WTC11 (cell line): Measurements from ENCODE around the gene EPDR1. TPM values are rescaled to one million over a fixed set of nuclear protein-coding genes. Genes with fewer than 3 reads are reported as not detected.
"Not testable (repeated sequence)": the region's sequence is repeated elsewhere in the genome, so short reads cannot be mapped to it uniquely, and the experiment has no call there.

ENCODE experiments used
- ATAC-seq: fragments of 200-7000 bp; cut with Tn5 transposase; 2 replicates; pipeline ENCODE4 v1.10.0; 2021; ENCODE audit warnings: mild to moderate bottlenecking, moderate library complexity
- CTCF ChIA-PET: fragments of 300-600 bp; sonication (Branson Sonifier 250); formaldehyde crosslinking; loops from one replicate; lab custom pipeline; 2021; ENCODE audit warnings: antibody characterized with exemption; lab: Charles Lee
- POLR2A ChIA-PET: fragments of 350-600 bp; sonication (Branson Sonifier 250); formaldehyde crosslinking; loops from one replicate; lab custom pipeline; 2021; ENCODE audit warnings: antibody characterized with exemption; lab: Charles Lee
- DNase-seq: peaks from one replicate; pipeline ENCODE4 v3.0.0; 2021; ENCODE audit warnings: low spot score
- H3K27ac Mint-ChIP-seq: 2 replicates; pipeline ENCODE4 v1.8.0; 2021; ENCODE audit warnings: mixed read lengths
- H3K27me3 Mint-ChIP-seq: 2 replicates; pipeline ENCODE4 v1.8.0; 2021; ENCODE audit warnings: low read depth, mild to moderate bottlenecking, moderate library complexity, mixed read lengths
- H3K36me3 Mint-ChIP-seq: 2 replicates; pipeline ENCODE4 v1.8.0; 2021; ENCODE audit warnings: mixed read lengths
- H3K4me1 Mint-ChIP-seq: 2 replicates; pipeline ENCODE4 v1.8.0; 2022; ENCODE audit warnings: mixed read lengths
- H3K4me3 Mint-ChIP-seq: 2 replicates; pipeline ENCODE4 v1.8.0; 2021; ENCODE audit warnings: mild to moderate bottlenecking, moderate library complexity, mixed read lengths
- H3K9me3 Mint-ChIP-seq: 2 replicates; pipeline ENCODE4 v1.8.0; 2021; ENCODE audit warnings: mixed read lengths
- ATF1 ChIP-seq: sonication (generic); formaldehyde crosslinking; IDR thresholded peaks from 2 replicates; pipeline ENCODE4 v1.8.1; 2023; ENCODE audit warnings: mild to moderate bottlenecking, moderate library complexity, missing genetic modification reagents
- CREM ChIP-seq: sonication (generic); formaldehyde crosslinking; IDR thresholded peaks from 2 replicates; pipeline ENCODE4 v1.8.1; 2022; ENCODE audit warnings: mild to moderate bottlenecking, missing genetic modification reagents, moderate library complexity
- ELF4 ChIP-seq: sonication (generic); formaldehyde crosslinking; IDR thresholded peaks from 2 replicates; pipeline ENCODE4 v1.8.1; 2022; ENCODE audit warnings: low read depth, mild to moderate bottlenecking, moderate library complexity, missing genetic modification reagents
- ETV6 ChIP-seq: sonication (generic); formaldehyde crosslinking; IDR thresholded peaks from 2 replicates; pipeline ENCODE4 v1.8.1; 2022; ENCODE audit warnings: mild to moderate bottlenecking, missing genetic modification reagents
- FOXP1 ChIP-seq: sonication (generic); formaldehyde crosslinking; IDR thresholded peaks from 2 replicates; pipeline ENCODE4 v1.8.0; 2022; ENCODE audit warnings: missing genetic modification reagents, mild to moderate bottlenecking, moderate library complexity, borderline replicate concordance
- GABPB1 ChIP-seq: sonication (generic); formaldehyde crosslinking; IDR thresholded peaks from 2 replicates; pipeline ENCODE4 v1.8.1; 2023; ENCODE audit warnings: mild to moderate bottlenecking, missing genetic modification reagents
- GTF2I ChIP-seq: fragments of 250-450 bp; sonication (Bioruptor Pico); conservative IDR thresholded peaks from 2 replicates; pipeline ENCODE4 v1.4.0; 2021; ENCODE audit warnings: mild to moderate bottlenecking
- HMGA2 ChIP-seq: fragments of 250-450 bp; sonication (Bioruptor Pico); IDR thresholded peaks from 2 replicates; pipeline ENCODE4 v1.4.0; 2021; ENCODE audit warnings: mild to moderate bottlenecking, moderate library complexity
- JAZF1 ChIP-seq: fragments of 250-450 bp; sonication (Bioruptor Pico); IDR thresholded peaks from 2 replicates; pipeline ENCODE4 v1.9.0; 2021; ENCODE audit warnings: moderate library complexity, mild to moderate bottlenecking, inconsistent platforms
- NR1H2 ChIP-seq: sonication (generic); formaldehyde crosslinking; IDR thresholded peaks from 2 replicates; pipeline ENCODE4 v1.9.0; 2021; ENCODE audit warnings: mild to moderate bottlenecking, moderate library complexity, missing genetic modification reagents
- OVOL2 ChIP-seq: fragments of 250-450 bp; sonication (Bioruptor Pico); IDR thresholded peaks from 2 replicates; pipeline ENCODE4 v1.9.0; 2021; ENCODE audit warnings: mild to moderate bottlenecking, borderline replicate concordance
- RELA ChIP-seq: sonication (generic); formaldehyde crosslinking; IDR thresholded peaks from 2 replicates; pipeline ENCODE4 v1.8.1; 2022; ENCODE audit warnings: missing genetic modification reagents, mild to moderate bottlenecking, borderline replicate concordance
- ZNF138 ChIP-seq: sonication (generic); formaldehyde crosslinking; conservative IDR thresholded peaks from 2 replicates; pipeline ENCODE4 v1.8.1; 2022; ENCODE audit warnings: mild to moderate bottlenecking, moderate library complexity, missing genetic modification reagents
- ZNF263 ChIP-seq: sonication (generic); formaldehyde crosslinking; IDR thresholded peaks from 2 replicates; pipeline ENCODE4 v1.8.1; 2022; ENCODE audit warnings: low read depth, mild to moderate bottlenecking, moderate library complexity, missing genetic modification reagents
- ZNF317 ChIP-seq: sonication (generic); formaldehyde crosslinking; IDR thresholded peaks from 2 replicates; pipeline ENCODE4 v1.8.1; 2023; ENCODE audit warnings: low read depth, mild to moderate bottlenecking, moderate library complexity, missing genetic modification reagents, borderline replicate concordance
- ZNF416 ChIP-seq: fragments of 250-450 bp; sonication (Bioruptor Pico); IDR thresholded peaks from 2 replicates; pipeline ENCODE4 v1.9.0; 2021; ENCODE audit warnings: mild to moderate bottlenecking, inconsistent platforms
- total RNA-seq: library from RNA; stranded (reverse); gene quantifications from 3 replicates; pipeline ENCODE4 v1.2.3, GENCODE V29; 2021
- TF ChIP-seq, protein P1 (sequence below): sonication (generic); formaldehyde crosslinking; conservative IDR thresholded peaks from 2 replicates; pipeline ENCODE4 v1.8.1; 2022; ENCODE audit warnings: mild to moderate bottlenecking, missing genetic modification reagents
- TF ChIP-seq, protein P2 (sequence below): sonication (generic); formaldehyde crosslinking; IDR thresholded peaks from 2 replicates; pipeline ENCODE4 v1.8.0; 2023; ENCODE audit warnings: missing genetic modification reagents, mild to moderate bottlenecking, borderline replicate concordance
- TF ChIP-seq, protein P3 (sequence below): sonication (generic); formaldehyde crosslinking; IDR thresholded peaks from 2 replicates; pipeline ENCODE4 v1.8.1; 2023; ENCODE audit warnings: mild to moderate bottlenecking, missing genetic modification reagents, borderline replicate concordance
- TF ChIP-seq, protein P4 (sequence below): sonication (generic); formaldehyde crosslinking; IDR thresholded peaks from 2 replicates; pipeline ENCODE4 v1.8.0; 2022; ENCODE audit warnings: mild to moderate bottlenecking, missing genetic modification reagents
- TF ChIP-seq, protein P5 (sequence below): fragments of 250-450 bp; sonication (Bioruptor Pico); IDR thresholded peaks from 2 replicates; pipeline ENCODE4 v2.1.2; 2022; ENCODE audit warnings: mild to moderate bottlenecking, moderate library complexity

The EPDR1 gene
- total RNA-seq, 1 experiment from 2014 or later, result 7.4 TPM

DNA sequence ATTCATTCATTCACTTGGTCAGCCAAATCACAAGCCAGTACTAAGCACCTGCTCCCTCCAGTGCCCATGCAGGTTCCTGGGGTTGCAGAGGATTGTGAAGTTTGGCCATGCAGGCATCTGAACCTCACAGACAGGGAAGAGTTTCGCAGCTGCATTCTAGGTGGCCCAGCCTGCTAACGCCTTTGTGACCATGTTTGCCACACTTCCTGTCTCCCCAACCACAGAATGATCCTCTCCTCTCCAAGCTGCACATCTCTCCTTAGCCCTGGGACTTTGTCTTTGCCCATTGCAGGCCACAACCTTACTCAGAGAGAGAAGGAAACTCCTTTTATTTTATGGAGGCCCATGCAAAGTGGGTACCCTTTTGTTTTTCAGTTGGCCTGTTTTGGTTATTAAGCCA lies 31.8 kb downstream of the EPDR1 start:
- DNase-seq, result no peak
- POLR2A ChIA-PET, result no interaction called here
- Mint-ChIP-seq H3K27ac (no peak overlapping the region), H3K27me3 (no peaks in the 10 kb centered on the region), H3K4me3 (no peak overlapping the region), H3K36me3 (no peaks in the 10 kb centered on the region), H3K4me1 (0 out of 2 replicates have a peak, but pooled peaks cover 8% of the 10 kb centered on the region), H3K9me3 (no peaks in the 10 kb centered on the region)
- CTCF ChIA-PET, result no interaction called here
- TF ChIP-seq GABPB1 (no peak), ZNF263 (CRISPR knock-in tag) (no peak), ETV6 (CRISPR knock-in tag) (no peak), GTF2I (CRISPR knock-in tag) (no peak), ATF1 (CRISPR knock-in tag) (no peak), RELA (CRISPR knock-in tag) (no peak), FOXP1 (CRISPR knock-in tag) (no peak), ZNF138 (CRISPR knock-in tag) (no peak), JAZF1 (CRISPR knock-in tag) (no peak)
- TF ChIP-seq, protein P1, sequence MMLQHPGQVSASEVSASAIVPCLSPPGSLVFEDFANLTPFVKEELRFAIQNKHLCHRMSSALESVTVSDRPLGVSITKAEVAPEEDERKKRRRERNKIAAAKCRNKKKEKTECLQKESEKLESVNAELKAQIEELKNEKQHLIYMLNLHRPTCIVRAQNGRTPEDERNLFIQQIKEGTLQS (CRISPR knock-in tag), result no peak
- no peak for ATAC-seq

DNA sequence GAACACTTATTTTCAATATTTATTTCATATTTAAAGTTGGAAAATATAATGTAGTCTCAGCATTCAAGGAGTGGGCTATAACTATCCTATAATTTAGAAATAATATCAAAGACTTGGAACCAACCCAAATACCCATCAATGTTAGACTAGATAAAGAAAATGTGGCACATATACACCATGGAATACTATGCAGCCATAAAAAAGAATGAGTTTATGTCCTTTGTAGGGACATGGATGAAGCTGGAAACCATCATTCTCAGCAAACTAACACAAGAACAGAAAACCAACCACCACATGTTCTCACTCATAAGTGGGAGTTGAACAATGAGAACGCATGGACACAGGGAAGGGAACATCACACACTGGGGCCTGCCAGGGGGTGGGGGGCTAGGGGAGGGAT lies 33.8 kb downstream of the EPDR1 start:
- POLR2A ChIA-PET, H3K27ac Mint-ChIP-seq, H3K4me1 Mint-ChIP-seq, DNase-seq, CTCF ChIA-PET, H3K36me3 Mint-ChIP-seq, H3K4me3 Mint-ChIP-seq, ATAC-seq, H3K9me3 Mint-ChIP-seq, H3K27me3 Mint-ChIP-seq: not testable (repeated sequence)

DNA sequence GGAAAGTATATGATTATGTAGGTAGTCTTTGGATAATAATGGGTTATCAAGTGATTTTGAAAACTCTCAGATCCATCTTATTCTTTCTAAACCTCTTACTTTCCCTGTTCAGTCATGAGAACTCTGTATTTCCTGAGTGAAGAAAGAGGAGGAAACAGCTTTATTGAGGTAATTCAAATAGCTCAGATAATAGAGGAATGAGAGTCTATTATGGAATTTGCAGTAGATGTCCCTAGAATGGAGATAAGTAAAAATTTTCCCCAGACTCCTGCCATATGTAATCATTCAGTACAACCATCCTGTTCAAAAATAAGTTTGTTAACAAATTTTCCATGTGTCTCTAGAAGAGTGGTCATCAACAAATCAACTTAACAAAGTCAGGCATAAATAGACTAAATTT lies 36.4 kb downstream of the EPDR1 start:
- Mint-ChIP-seq H3K4me1 (0 out of 2 replicates have a peak, but pooled peaks cover 3% of the 10 kb centered on the region), H3K9me3 (no peaks in the 10 kb centered on the region), H3K4me3 (no peak overlapping the region), H3K27me3 (no peaks in the 10 kb centered on the region), H3K36me3 (no peaks in the 10 kb centered on the region), H3K27ac (no peak overlapping the region)
- POLR2A ChIA-PET, result no interaction called here
- CTCF ChIA-PET, result interaction anchor here (1.3 kb wide), 1 partner anchor 259 kb away, joined by 3 read pairs; no protein-coding TSS in a partner anchor
- ATAC-seq (no peak), DNase-seq (no peak)
- TF ChIP-seq ZNF138 (CRISPR knock-in tag) (no peak), OVOL2 (no peak), ELF4 (no peak), JAZF1 (CRISPR knock-in tag) (no peak), CREM (CRISPR knock-in tag) (no peak), ZNF416 (CRISPR knock-in tag) (no peak), NR1H2 (CRISPR knock-in tag) (no peak), HMGA2 (no peak), ZNF317 (CRISPR knock-in tag) (no peak)
- TF ChIP-seq, protein P2, sequence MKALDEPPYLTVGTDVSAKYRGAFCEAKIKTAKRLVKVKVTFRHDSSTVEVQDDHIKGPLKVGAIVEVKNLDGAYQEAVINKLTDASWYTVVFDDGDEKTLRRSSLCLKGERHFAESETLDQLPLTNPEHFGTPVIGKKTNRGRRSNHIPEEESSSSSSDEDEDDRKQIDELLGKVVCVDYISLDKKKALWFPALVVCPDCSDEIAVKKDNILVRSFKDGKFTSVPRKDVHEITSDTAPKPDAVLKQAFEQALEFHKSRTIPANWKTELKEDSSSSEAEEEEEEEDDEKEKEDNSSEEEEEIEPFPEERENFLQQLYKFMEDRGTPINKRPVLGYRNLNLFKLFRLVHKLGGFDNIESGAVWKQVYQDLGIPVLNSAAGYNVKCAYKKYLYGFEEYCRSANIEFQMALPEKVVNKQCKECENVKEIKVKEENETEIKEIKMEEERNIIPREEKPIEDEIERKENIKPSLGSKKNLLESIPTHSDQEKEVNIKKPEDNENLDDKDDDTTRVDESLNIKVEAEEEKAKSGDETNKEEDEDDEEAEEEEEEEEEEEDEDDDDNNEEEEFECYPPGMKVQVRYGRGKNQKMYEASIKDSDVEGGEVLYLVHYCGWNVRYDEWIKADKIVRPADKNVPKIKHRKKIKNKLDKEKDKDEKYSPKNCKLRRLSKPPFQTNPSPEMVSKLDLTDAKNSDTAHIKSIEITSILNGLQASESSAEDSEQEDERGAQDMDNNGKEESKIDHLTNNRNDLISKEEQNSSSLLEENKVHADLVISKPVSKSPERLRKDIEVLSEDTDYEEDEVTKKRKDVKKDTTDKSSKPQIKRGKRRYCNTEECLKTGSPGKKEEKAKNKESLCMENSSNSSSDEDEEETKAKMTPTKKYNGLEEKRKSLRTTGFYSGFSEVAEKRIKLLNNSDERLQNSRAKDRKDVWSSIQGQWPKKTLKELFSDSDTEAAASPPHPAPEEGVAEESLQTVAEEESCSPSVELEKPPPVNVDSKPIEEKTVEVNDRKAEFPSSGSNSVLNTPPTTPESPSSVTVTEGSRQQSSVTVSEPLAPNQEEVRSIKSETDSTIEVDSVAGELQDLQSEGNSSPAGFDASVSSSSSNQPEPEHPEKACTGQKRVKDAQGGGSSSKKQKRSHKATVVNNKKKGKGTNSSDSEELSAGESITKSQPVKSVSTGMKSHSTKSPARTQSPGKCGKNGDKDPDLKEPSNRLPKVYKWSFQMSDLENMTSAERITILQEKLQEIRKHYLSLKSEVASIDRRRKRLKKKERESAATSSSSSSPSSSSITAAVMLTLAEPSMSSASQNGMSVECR, result no peak
- TF ChIP-seq, protein P3, sequence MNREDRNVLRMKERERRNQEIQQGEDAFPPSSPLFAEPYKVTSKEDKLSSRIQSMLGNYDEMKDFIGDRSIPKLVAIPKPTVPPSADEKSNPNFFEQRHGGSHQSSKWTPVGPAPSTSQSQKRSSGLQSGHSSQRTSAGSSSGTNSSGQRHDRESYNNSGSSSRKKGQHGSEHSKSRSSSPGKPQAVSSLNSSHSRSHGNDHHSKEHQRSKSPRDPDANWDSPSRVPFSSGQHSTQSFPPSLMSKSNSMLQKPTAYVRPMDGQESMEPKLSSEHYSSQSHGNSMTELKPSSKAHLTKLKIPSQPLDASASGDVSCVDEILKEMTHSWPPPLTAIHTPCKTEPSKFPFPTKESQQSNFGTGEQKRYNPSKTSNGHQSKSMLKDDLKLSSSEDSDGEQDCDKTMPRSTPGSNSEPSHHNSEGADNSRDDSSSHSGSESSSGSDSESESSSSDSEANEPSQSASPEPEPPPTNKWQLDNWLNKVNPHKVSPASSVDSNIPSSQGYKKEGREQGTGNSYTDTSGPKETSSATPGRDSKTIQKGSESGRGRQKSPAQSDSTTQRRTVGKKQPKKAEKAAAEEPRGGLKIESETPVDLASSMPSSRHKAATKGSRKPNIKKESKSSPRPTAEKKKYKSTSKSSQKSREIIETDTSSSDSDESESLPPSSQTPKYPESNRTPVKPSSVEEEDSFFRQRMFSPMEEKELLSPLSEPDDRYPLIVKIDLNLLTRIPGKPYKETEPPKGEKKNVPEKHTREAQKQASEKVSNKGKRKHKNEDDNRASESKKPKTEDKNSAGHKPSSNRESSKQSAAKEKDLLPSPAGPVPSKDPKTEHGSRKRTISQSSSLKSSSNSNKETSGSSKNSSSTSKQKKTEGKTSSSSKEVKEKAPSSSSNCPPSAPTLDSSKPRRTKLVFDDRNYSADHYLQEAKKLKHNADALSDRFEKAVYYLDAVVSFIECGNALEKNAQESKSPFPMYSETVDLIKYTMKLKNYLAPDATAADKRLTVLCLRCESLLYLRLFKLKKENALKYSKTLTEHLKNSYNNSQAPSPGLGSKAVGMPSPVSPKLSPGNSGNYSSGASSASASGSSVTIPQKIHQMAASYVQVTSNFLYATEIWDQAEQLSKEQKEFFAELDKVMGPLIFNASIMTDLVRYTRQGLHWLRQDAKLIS (CRISPR knock-in tag), result no peak
- TF ChIP-seq, protein P4, sequence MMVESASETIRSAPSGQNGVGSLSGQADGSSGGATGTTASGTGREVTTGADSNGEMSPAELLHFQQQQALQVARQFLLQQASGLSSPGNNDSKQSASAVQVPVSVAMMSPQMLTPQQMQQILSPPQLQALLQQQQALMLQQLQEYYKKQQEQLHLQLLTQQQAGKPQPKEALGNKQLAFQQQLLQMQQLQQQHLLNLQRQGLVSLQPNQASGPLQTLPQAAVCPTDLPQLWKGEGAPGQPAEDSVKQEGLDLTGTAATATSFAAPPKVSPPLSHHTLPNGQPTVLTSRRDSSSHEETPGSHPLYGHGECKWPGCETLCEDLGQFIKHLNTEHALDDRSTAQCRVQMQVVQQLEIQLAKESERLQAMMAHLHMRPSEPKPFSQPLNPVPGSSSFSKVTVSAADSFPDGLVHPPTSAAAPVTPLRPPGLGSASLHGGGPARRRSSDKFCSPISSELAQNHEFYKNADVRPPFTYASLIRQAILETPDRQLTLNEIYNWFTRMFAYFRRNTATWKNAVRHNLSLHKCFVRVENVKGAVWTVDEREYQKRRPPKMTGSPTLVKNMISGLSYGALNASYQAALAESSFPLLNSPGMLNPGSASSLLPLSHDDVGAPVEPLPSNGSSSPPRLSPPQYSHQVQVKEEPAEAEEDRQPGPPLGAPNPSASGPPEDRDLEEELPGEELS, result no peak
- TF ChIP-seq, protein P5, sequence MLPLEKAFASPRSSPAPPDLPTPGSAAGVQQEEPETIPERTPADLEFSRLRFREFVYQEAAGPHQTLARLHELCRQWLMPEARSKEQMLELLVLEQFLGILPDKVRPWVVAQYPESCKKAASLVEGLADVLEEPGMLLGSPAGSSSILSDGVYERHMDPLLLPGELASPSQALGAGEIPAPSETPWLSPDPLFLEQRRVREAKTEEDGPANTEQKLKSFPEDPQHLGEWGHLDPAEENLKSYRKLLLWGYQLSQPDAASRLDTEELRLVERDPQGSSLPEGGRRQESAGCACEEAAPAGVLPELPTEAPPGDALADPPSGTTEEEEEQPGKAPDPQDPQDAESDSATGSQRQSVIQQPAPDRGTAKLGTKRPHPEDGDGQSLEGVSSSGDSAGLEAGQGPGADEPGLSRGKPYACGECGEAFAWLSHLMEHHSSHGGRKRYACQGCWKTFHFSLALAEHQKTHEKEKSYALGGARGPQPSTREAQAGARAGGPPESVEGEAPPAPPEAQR (CRISPR knock-in tag), result no peak
